Lower leg skin (tissue), 3 donors: ENCODE measurements around the gene BARX2.

ENCODE experiments used
- POLR2A ChIP-seq, 2 donors: fragments of 450-650 bp; IDR thresholded peaks; one replicate each; pipeline ENCODE4 v1.6.1; 2016 to 2017; ENCODE audit warnings: antibody characterized with exemption in 2 of 2, mild to moderate bottlenecking in 1 of 2, moderate library complexity in 1 of 2
- TF ChIP-seq, protein P1 (sequence below), 3 donors: fragments of 450-650 bp; IDR thresholded peaks; one replicate each; pipeline ENCODE4 v1.5.1; 2016; ENCODE audit warnings: antibody characterized with exemption in 3 of 3, mild to moderate bottlenecking in 3 of 3, moderate library complexity in 2 of 3

DNA sequence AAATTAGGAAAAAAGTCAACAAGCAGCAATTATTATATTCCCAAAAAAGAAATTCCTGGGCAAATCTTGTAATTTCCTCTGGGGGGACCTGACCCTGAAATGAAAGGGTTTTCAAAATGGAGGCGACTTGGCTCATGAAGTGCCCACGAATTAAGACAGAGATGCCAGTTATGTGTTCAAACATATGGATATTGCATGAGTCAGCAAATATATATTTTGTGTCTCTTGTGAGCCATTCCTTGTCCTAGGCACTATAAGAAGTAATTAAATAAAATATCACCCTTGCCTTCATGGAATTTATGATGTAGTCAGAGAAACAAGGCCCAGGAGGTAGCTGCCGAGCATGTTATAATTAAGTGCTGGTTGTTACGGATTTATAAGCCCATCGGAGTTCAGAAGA lies 68.6 kb downstream of the BARX2 start:
- TF ChIP-seq POLR2A (IDR thresholded peaks at IDR 0.05), result no peak
- TF ChIP-seq, protein P1, sequence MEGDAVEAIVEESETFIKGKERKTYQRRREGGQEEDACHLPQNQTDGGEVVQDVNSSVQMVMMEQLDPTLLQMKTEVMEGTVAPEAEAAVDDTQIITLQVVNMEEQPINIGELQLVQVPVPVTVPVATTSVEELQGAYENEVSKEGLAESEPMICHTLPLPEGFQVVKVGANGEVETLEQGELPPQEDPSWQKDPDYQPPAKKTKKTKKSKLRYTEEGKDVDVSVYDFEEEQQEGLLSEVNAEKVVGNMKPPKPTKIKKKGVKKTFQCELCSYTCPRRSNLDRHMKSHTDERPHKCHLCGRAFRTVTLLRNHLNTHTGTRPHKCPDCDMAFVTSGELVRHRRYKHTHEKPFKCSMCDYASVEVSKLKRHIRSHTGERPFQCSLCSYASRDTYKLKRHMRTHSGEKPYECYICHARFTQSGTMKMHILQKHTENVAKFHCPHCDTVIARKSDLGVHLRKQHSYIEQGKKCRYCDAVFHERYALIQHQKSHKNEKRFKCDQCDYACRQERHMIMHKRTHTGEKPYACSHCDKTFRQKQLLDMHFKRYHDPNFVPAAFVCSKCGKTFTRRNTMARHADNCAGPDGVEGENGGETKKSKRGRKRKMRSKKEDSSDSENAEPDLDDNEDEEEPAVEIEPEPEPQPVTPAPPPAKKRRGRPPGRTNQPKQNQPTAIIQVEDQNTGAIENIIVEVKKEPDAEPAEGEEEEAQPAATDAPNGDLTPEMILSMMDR (IDR thresholded peaks at IDR 0.05), result no peak
